Erythroblast (primary cell): ENCODE results near the gene SYP.

ENCODE experiments used
- GATA1 ChIP-seq: IDR thresholded peaks from 2 replicates; pipeline ENCODE4 v1.6.1; 2011; ENCODE audit warnings: low read depth, mild to moderate bottlenecking, control low read depth, low read length, moderate library complexity
- POLR2A ChIP-seq: IDR thresholded peaks from 2 replicates; pipeline ENCODE4 v1.6.1; 2011; ENCODE audit warnings: mild to moderate bottlenecking, low read length

DNA sequence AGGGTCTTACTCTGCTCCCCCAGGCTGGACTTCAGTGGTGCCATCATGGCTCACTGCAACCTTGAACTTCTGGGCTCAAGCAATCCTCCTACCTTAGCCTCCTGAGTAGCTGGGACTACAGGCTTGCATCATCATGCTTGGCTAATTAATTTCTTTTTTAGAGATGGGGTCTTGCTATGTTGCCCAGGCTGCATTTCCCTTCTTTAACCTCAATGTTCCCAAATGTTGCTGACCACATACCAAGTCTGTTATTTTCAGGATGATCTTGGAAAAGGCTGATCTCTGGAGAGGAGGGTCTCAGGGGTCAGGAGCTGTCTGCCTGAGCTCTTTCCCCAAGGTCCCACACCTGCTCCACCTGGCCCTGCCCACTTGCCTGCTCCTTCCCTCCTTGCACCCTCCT is 20.1 kb upstream of the SYP start:
- TF ChIP-seq POLR2A, result no peak
- no peak for TF ChIP-seq GATA1
